SH-SY5Y (cell line): ENCODE measurements around the gene NAT16.

Source experiments
- GATA2 ChIP-seq: IDR thresholded peaks from 2 replicates; pipeline ENCODE4 v1.6.1; 2011; ENCODE audit warnings: mild to moderate bottlenecking, low read depth, low read length
- GATA3 ChIP-seq: IDR thresholded peaks from 2 replicates; pipeline ENCODE4 v1.6.1; 2011; ENCODE audit warnings: low read depth, mild to moderate bottlenecking, low read length, moderate library complexity

DNA sequence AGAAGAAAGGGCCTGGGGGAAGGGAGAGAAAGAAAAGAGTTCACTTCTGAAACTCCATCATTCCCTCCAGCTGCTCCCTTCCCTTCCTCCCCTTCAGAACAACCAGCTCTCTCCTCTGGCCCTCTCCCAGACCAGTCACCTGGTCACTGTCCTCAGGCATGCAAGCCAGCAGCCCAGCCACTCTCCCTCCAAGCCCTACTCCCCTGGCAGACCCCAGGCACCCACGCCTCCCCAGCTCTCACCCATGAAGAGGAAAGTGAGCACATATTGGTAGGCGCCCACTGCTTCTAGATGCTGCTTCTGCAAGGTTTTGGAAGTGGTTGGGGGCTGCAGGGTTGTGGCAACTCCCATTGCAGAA, 20.4 kb upstream of the NAT16 start:
- no peak for TF ChIP-seq GATA2
- TF ChIP-seq GATA3: no peak
